ENCODE data around the gene CACNA1S. TPM values are rescaled to one million over a fixed set of nuclear protein-coding genes. Genes with fewer than 3 reads are reported as not detected.

The CACNA1S gene
- total RNA-seq, 1 experiment from 2014 or later = not detected

DNA sequence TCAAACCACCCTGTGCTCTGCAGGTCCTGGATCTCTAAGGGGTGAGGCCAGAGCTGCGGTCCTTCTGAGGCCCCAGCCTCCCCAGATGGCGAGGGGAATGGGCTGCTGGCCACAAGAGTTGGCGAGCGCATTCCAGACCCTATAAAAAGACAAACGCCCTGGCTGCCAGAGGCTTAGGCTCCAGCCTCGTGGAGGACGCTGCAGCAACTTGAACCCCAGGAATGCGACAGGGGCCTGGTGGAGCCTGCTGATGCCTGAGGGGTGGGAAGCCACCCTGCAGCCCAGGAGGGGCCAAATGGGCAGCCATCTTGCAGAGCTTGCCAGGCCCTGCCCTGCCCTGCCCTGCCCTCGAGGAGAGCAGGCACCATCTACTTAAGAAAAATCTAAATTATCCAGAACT lies 8.6 kb downstream of the CACNA1S start:
- Histone ChIP-seq H2BK15ac (ENCODE audit: low read depth, low read length) (no peak overlapping the region), H2AK5ac (ENCODE audit: insufficient read length, low read length) (no peak overlapping the region), H3K23ac (ENCODE audit: insufficient read length, low read depth, low read length) (no peak overlapping the region), H3K9me3 (ENCODE audit: control insufficient read depth, low read depth, low read length) (no peaks in the 10 kb centered on the region), H3K27me3 (ENCODE audit: insufficient read depth, low read length) (no peaks in the 10 kb centered on the region), H4K20me1 (ENCODE audit: control insufficient read depth, insufficient read depth, insufficient read length) (no peaks in the 10 kb centered on the region), H2AFZ (ENCODE audit: low read length) (no peak overlapping the region), H3K27ac (ENCODE audit: insufficient read length, low read depth, low read length) (no peak overlapping the region), H3K18ac (ENCODE audit: insufficient read length, low read depth, low read length) (no peak overlapping the region), H3T11ph (ENCODE audit: low read length) (no peak overlapping the region), H4K5ac (ENCODE audit: insufficient read length, low read depth, low read length) (no peak overlapping the region), H2BK120ac (ENCODE audit: low read depth, low read length, poor library complexity, severe bottlenecking) (no peak overlapping the region), H4K91ac (ENCODE audit: insufficient read length, low read depth, low read length) (no peak overlapping the region), H4K8ac (replicated peaks; ENCODE audit: insufficient read length, low read depth, low read length) (no peak overlapping the region), H3K4me2 (ENCODE audit: insufficient read depth, insufficient read length, low read length) (no peak overlapping the region), H3K9ac (ENCODE audit: extremely low read depth, insufficient read length, low read length) (no peak overlapping the region), H3K23me2 (ENCODE audit: insufficient read length, low read depth, low read length, poor library complexity, severe bottlenecking) (peaks cover 2% of the 10 kb centered on the region), H2BK12ac (ENCODE audit: insufficient read length, low read depth, low read length) (no peak overlapping the region), H3K4ac (ENCODE audit: low read depth, low read length) (no peak overlapping the region), H2BK20ac (ENCODE audit: low read depth, low read length, poor library complexity, severe bottlenecking) (no peak overlapping the region), H3K79me1 (ENCODE audit: insufficient read depth, low read depth, low read length, poor library complexity, severe bottlenecking) (no peaks in the 10 kb centered on the region), H3K4me1 (ENCODE audit: insufficient read depth, low read length) (no peaks in the 10 kb centered on the region; the same call in 1 of the 2 replicates), H3K56ac (ENCODE audit: insufficient read length, low read depth, low read length) (no peak overlapping the region), H2BK5ac (ENCODE audit: insufficient read length, low read length) (no peak overlapping the region), H3K14ac (ENCODE audit: insufficient read depth, low read length) (no peak overlapping the region; the same call in 1 of the 2 replicates), H3K79me2 (ENCODE audit: insufficient read depth, low read length) (no peaks in the 10 kb centered on the region)
- no peak overlapping the region for H3K4me3 Mint-ChIP-seq
- no peaks in the 10 kb centered on the region for H3K9me3 Mint-ChIP-seq
- no CpG with 5 or more reads among the region's 9 CpGs for WGBS (ENCODE audit: extremely low coverage, insufficient read length, low lambda C conversion rate)
- H3K27me3 Mint-ChIP-seq (ENCODE audit: low read depth) = peaks cover 12% of the 10 kb centered on the region
- TF ChIP-seq, protein P1, sequence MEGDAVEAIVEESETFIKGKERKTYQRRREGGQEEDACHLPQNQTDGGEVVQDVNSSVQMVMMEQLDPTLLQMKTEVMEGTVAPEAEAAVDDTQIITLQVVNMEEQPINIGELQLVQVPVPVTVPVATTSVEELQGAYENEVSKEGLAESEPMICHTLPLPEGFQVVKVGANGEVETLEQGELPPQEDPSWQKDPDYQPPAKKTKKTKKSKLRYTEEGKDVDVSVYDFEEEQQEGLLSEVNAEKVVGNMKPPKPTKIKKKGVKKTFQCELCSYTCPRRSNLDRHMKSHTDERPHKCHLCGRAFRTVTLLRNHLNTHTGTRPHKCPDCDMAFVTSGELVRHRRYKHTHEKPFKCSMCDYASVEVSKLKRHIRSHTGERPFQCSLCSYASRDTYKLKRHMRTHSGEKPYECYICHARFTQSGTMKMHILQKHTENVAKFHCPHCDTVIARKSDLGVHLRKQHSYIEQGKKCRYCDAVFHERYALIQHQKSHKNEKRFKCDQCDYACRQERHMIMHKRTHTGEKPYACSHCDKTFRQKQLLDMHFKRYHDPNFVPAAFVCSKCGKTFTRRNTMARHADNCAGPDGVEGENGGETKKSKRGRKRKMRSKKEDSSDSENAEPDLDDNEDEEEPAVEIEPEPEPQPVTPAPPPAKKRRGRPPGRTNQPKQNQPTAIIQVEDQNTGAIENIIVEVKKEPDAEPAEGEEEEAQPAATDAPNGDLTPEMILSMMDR (conservative IDR thresholded peaks at IDR 0.05) = no peak
- DNase-seq = no peak
- H3K4me1 Mint-ChIP-seq = peaks cover 19 to 26% of the 10 kb centered on the region in 2 experiments
- no peak overlapping the region for H3K27ac Mint-ChIP-seq
- no peaks in the 10 kb centered on the region for H3K36me3 Mint-ChIP-seq (ENCODE audit: insufficient read depth in 1 of 3, low read depth in 3 of 3)

Measured in H9 (cell line).